Measurements from ENCODE around the gene AP5Z1.

AP5Z1 gene

DNA sequence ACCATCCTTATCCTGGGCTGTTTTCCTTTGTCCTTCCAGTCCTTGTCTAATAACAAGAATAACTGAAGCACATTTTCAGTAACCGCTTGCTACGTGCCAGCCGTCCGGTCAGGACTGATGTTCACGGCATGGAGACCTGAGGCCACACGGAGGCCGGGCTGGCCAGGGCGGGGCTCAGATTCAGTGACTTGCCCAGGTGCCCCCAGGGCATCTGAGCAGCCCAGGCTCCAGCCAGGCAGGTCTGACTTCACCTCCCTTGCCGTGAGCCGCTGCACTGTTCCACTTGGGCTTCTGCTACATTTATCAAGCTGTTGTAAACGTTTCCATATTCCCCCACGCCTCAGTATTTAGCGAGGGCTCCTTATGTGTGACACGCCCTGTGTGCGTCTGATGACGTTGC, 43.6 kb upstream of the AP5Z1 start:
- no peaks in the 10 kb centered on the region for H3K27me3 ChIP-seq (ENCODE audit: low read depth, low read length)
- H3K4me3 ChIP-seq (ENCODE audit: low read length) = no peak overlapping the region
- no peak overlapping the region for H3K4me2 ChIP-seq (ENCODE audit: low read length)
- peaks cover 60% of the 10 kb centered on the region for H3K79me2 ChIP-seq (ENCODE audit: low read length)
- no peak overlapping the region for H3K27ac ChIP-seq (ENCODE audit: low read length)
- no peaks in the 10 kb centered on the region for H3K4me1 ChIP-seq (ENCODE audit: low read length)
- no peaks in the 10 kb centered on the region for H3K9me3 ChIP-seq (ENCODE audit: insufficient read depth, low read length)
- no peak for TF ChIP-seq EZH2phosphoT487 (IDR thresholded peaks at IDR 0.05; ENCODE audit: low read depth)
- TF ChIP-seq, protein P1, sequence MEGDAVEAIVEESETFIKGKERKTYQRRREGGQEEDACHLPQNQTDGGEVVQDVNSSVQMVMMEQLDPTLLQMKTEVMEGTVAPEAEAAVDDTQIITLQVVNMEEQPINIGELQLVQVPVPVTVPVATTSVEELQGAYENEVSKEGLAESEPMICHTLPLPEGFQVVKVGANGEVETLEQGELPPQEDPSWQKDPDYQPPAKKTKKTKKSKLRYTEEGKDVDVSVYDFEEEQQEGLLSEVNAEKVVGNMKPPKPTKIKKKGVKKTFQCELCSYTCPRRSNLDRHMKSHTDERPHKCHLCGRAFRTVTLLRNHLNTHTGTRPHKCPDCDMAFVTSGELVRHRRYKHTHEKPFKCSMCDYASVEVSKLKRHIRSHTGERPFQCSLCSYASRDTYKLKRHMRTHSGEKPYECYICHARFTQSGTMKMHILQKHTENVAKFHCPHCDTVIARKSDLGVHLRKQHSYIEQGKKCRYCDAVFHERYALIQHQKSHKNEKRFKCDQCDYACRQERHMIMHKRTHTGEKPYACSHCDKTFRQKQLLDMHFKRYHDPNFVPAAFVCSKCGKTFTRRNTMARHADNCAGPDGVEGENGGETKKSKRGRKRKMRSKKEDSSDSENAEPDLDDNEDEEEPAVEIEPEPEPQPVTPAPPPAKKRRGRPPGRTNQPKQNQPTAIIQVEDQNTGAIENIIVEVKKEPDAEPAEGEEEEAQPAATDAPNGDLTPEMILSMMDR (IDR thresholded peaks at IDR 0.05; ENCODE audit: low read depth, low read length) = no peak
- H4K20me1 ChIP-seq (ENCODE audit: insufficient read depth, low read length) = no peaks in the 10 kb centered on the region
- H2AFZ ChIP-seq (ENCODE audit: low read depth, low read length) = no peak overlapping the region
- no peak overlapping the region for H3K9ac ChIP-seq (ENCODE audit: low read length)
- H3K36me3 ChIP-seq (replicated peaks; ENCODE audit: low read depth, low read length) = peaks cover 4% of the 10 kb centered on the region

DNA sequence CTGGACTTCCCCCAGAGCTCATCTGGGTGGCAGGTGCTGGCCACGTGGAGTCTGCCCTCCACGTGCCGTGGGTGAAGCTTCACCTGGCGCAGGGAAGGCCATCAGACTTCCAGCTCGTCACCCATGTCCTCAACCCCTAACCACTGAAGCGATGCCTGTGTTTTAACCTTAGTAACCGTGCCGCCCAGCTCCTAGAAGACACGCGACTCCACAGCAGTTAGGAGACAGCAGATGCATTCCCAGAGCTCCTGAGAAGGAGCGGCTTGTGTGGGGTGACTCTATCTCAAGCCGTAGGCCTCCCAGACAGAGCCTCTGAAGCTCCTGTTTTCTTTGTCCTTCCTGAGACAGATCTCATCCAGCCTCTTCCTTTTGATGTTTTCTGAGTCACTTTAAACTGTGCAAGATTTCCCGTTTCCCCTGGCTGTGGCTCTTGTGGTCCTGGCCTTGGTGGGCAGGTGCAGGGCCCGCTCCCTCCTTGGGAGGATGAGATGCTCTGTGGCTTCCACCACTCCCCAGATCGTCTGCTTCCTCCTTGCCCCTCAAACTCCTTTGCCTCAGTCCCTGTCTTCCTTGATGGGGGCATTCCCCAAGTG, 41.4 kb upstream of the AP5Z1 start:
- no peak overlapping the region for H2AFZ ChIP-seq (ENCODE audit: low read depth, low read length)
- no peak overlapping the region for H3K4me2 ChIP-seq (ENCODE audit: low read length)
- peaks cover 4% of the 10 kb centered on the region for H3K36me3 ChIP-seq (replicated peaks; ENCODE audit: low read depth, low read length)
- 0 out of 2 replicates have a peak, but pooled peaks cover 3% of the 10 kb centered on the region for H4K20me1 ChIP-seq (ENCODE audit: insufficient read depth, low read length)
- no peak overlapping the region for H3K27ac ChIP-seq (ENCODE audit: low read length)
- H3K4me1 ChIP-seq (ENCODE audit: low read length) = no peaks in the 10 kb centered on the region
- no peaks in the 10 kb centered on the region for H3K27me3 ChIP-seq (ENCODE audit: low read depth, low read length)
- H3K9me3 ChIP-seq (ENCODE audit: insufficient read depth, low read length) = no peaks in the 10 kb centered on the region
- no peak overlapping the region for H3K9ac ChIP-seq (ENCODE audit: low read length)
- TF ChIP-seq, protein P1 (IDR thresholded peaks at IDR 0.05; ENCODE audit: low read depth, low read length) = no peak
- TF ChIP-seq EZH2phosphoT487 (IDR thresholded peaks at IDR 0.05; ENCODE audit: low read depth) = no peak
- H3K79me2 ChIP-seq (ENCODE audit: low read length) = peaks cover 58% of the 10 kb centered on the region
- no peak overlapping the region for H3K4me3 ChIP-seq (ENCODE audit: low read length)

DNA sequence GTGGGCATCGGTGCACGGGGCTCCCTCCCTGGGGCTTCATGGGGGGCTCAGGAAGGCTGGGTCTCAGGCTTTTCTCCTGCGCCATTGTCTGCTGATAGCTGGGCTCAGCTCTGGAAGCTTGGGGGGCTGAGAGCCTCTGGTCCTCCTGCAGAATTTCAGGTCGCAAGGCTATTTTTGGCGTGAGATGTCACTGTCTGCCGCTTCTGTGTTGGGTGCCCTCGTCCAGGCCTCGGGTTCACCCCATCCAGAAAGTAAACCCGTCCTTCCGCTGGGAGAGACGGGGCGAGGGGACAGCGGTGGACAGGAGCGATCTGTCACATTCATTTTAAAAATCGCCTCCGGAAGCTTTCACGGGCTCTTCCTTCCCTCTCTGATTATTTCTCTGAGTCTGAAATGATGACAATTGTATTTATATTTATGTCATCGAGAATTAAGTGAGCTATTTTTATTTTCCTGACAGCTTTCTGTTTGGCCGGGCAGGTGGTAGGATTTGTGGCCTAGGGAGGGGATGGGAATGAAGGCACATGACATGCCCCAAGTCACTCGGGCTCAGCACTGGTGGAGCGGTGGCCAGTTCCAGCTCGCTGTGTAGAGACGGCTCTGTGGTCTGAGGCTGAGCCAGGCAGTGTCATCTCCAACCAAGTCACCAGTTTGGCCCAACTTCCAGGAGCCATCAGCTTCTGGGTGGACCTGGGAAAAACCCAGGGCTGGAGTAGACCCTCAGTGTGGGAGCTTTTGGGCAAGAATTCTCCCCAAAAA, 40.7 kb upstream of the AP5Z1 start:
- H3K79me2 ChIP-seq (ENCODE audit: low read length) = peaks cover 58% of the 10 kb centered on the region
- TF ChIP-seq, protein P1 (IDR thresholded peaks at IDR 0.05; ENCODE audit: low read depth, low read length) = no peak
- no peak for TF ChIP-seq EZH2phosphoT487 (IDR thresholded peaks at IDR 0.05; ENCODE audit: low read depth)
- no peaks in the 10 kb centered on the region for H3K27me3 ChIP-seq (ENCODE audit: low read depth, low read length)
- H3K9ac ChIP-seq (ENCODE audit: low read length) = no peak overlapping the region
- peaks cover 3% of the 10 kb centered on the region; the same call in 1 of the 2 replicates for H4K20me1 ChIP-seq (ENCODE audit: insufficient read depth, low read length)
- H2AFZ ChIP-seq (ENCODE audit: low read depth, low read length) = no peak overlapping the region
- H3K4me2 ChIP-seq (ENCODE audit: low read length) = no peak overlapping the region
- H3K36me3 ChIP-seq (replicated peaks; ENCODE audit: low read depth, low read length) = peaks cover 4% of the 10 kb centered on the region
- H3K4me3 ChIP-seq (ENCODE audit: low read length) = no peak overlapping the region
- no peaks in the 10 kb centered on the region for H3K9me3 ChIP-seq (ENCODE audit: insufficient read depth, low read length)
- H3K4me1 ChIP-seq (ENCODE audit: low read length) = no peaks in the 10 kb centered on the region
- H3K27ac ChIP-seq (ENCODE audit: low read length) = no peak overlapping the region

DNA sequence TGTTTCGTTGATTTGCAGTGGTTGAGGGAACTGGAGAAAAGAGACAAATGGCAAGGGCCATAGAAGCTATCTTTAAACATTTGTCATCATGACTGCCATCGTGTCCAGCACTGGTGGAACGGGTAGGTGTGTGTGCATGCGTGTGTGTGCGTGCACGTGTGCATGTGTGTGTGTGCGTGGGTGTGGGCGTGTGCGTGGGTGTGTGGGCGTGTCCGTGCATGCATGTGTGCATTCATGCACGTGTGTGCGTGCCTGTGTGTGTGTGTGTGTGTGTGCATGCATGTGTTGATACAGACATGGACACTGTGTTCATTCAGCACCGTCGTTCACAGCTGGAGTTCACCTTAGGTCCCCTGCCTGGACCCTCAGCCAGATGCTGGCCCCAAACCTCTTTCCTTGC, 38.1 kb upstream of the AP5Z1 start:
- TF ChIP-seq, protein P1 (IDR thresholded peaks at IDR 0.05; ENCODE audit: low read depth, low read length) = no peak
- no peak for TF ChIP-seq EZH2phosphoT487 (IDR thresholded peaks at IDR 0.05; ENCODE audit: low read depth)
- H3K27ac ChIP-seq (ENCODE audit: low read length) = no peak overlapping the region
- H2AFZ ChIP-seq (ENCODE audit: low read depth, low read length) = no peak overlapping the region
- no peaks in the 10 kb centered on the region for H3K27me3 ChIP-seq (ENCODE audit: low read depth, low read length)
- H3K79me2 ChIP-seq (ENCODE audit: low read length) = peaks cover 48% of the 10 kb centered on the region
- H3K9me3 ChIP-seq (ENCODE audit: insufficient read depth, low read length) = no peaks in the 10 kb centered on the region
- peaks cover 3% of the 10 kb centered on the region; the same call in 1 of the 2 replicates for H4K20me1 ChIP-seq (ENCODE audit: insufficient read depth, low read length)
- H3K9ac ChIP-seq (ENCODE audit: low read length) = no peak overlapping the region
- no peaks in the 10 kb centered on the region for H3K36me3 ChIP-seq (replicated peaks; ENCODE audit: low read depth, low read length)
- H3K4me3 ChIP-seq (ENCODE audit: low read length) = no peak overlapping the region
- H3K4me2 ChIP-seq (ENCODE audit: low read length) = no peak overlapping the region
- H3K4me1 ChIP-seq (ENCODE audit: low read length) = no peaks in the 10 kb centered on the region
